Gastroesophageal sphincter (tissue), 2 donors: ENCODE measurements around the gene NFIL3.

Experiments
- EP300 ChIP-seq: sonication (generic); formaldehyde crosslinking; IDR thresholded peaks from one replicate; pipeline ENCODE4 v1.6.1; 2017; ENCODE audit warnings: antibody characterized with exemption, mild to moderate bottlenecking
- POLR2AphosphoS5 ChIP-seq: sonication (generic); formaldehyde crosslinking; IDR thresholded peaks from one replicate; pipeline ENCODE4 v1.6.1; 2017; ENCODE audit warnings: antibody characterized with exemption

GRCh38 chr9:91391412-91391811 lies 32.2 kb downstream of the NFIL3 start:
- no peak for TF ChIP-seq POLR2AphosphoS5
- TF ChIP-seq EP300, result no peak
